A673 (cell line): ENCODE measurements around the gene APBA1. TPM values are rescaled to one million over a fixed set of nuclear protein-coding genes. Genes with fewer than 3 reads are reported as not detected.

ENCODE experiments used
- BruUV-seq: library from RNA; stranded (reverse); fragments of 400-500 nt; replicated peaks from 2 replicates; lab custom pipeline; 2021; lab: Mats Ljungman, UMichigan
- CTCF ChIA-PET: fragments of 300-600 bp; sonication (Branson Sonifier 250); formaldehyde crosslinking; loops from one replicate; lab custom pipeline; 2022; ENCODE audit warnings: antibody characterized with exemption; lab: Charles Lee
- POLR2A ChIA-PET: fragments of 300-600 bp; sonication (Branson Sonifier 250); formaldehyde crosslinking; loops from one replicate; lab custom pipeline; 2022; ENCODE audit warnings: antibody characterized with exemption; ENCODE audit not compliant: low non-redundant PET; lab: Charles Lee
- DNase-seq: peaks from one replicate; pipeline ENCODE4 v3.0.0-alpha.2; 2015; ENCODE audit warnings: low spot score
- H3K27ac ChIP-seq: fragments of 200-600 bp; sonication (generic); 2 replicates; pipeline ENCODE4 v1.5.1; 2016; ENCODE audit warnings: mixed run types, low read depth, mild to moderate bottlenecking, mixed read lengths, antibody characterized with exemption, low read length; ENCODE audit not compliant: poor library complexity, severe bottlenecking
- H3K27me3 ChIP-seq: fragments of 200-600 bp; sonication (generic); replicated peaks from 2 replicates; pipeline ENCODE4 v1.6.1; 2017; ENCODE audit warnings: mixed run types, low read depth, mild to moderate bottlenecking, mixed read lengths, antibody characterized with exemption, low read length; ENCODE audit not compliant: insufficient read depth, poor library complexity
- H3K36me3 ChIP-seq: fragments of 200-600 bp; sonication (generic); 2 replicates; pipeline ENCODE4 v1.6.1; 2016; ENCODE audit warnings: mixed run types, mild to moderate bottlenecking, mixed read lengths, antibody characterized with exemption, low read length; ENCODE audit not compliant: insufficient read depth, poor library complexity, severe bottlenecking
- H3K4me1 ChIP-seq: fragments of 200-600 bp; sonication (generic); 2 replicates; pipeline ENCODE4 v1.6.1; 2017; ENCODE audit warnings: mixed run types, mild to moderate bottlenecking, mixed read lengths, antibody characterized with exemption, low read length; ENCODE audit not compliant: insufficient read depth, poor library complexity, severe bottlenecking
- H3K4me3 ChIP-seq: fragments of 200-600 bp; sonication (generic); 2 replicates; pipeline ENCODE4 v1.5.1; 2016; ENCODE audit warnings: low read depth, mixed run types, mild to moderate bottlenecking, mixed read lengths, low read length; ENCODE audit not compliant: poor library complexity, severe bottlenecking
- H3K9me3 ChIP-seq: fragments of 200-600 bp; sonication (generic); 2 replicates; pipeline ENCODE4 v1.6.1; 2016; ENCODE audit warnings: mixed run types, low read depth, mild to moderate bottlenecking, mixed read lengths, antibody characterized with exemption, low read length; ENCODE audit not compliant: poor library complexity, severe bottlenecking
- CTCF ChIP-seq: fragments of 300-800, 200-600 bp; sonication (generic); conservative IDR thresholded peaks from 2 replicates; pipeline ENCODE4 v1.5.1; 2017; ENCODE audit warnings: low read depth, mild to moderate bottlenecking, antibody characterized with exemption, low read length, moderate library complexity, mixed read lengths
- EZH2 ChIP-seq: fragments of 200-600 bp; sonication (generic); IDR thresholded peaks from 2 replicates; pipeline ENCODE4 v1.6.1; 2017; ENCODE audit warnings: borderline replicate concordance, low read depth, mild to moderate bottlenecking, mixed read lengths, antibody characterized with exemption, low read length; ENCODE audit not compliant: poor library complexity, severe bottlenecking
- intact Hi-C: fragments of 100-400 bp; cut with micrococcal nuclease; formaldehyde crosslinking; loops from one replicate; pipeline ENCODE4 v1.10.0; 2022; ENCODE audit not compliant: unreplicated experiment
- total RNA-seq: library from RNA; stranded (reverse); gene quantifications from 2 replicates; pipeline ENCODE4 v1.2.3, GENCODE V29; 2021

APBA1 gene
- total RNA-seq, 1 experiment from 2014 or later = 0.13 TPM

GRCh38 chr9:69504058-69504457 lies 168.1 kb downstream of the APBA1 start:
- H3K4me3 ChIP-seq = no peak overlapping the region
- ChIA-PET POLR2A (no interaction called here), CTCF (no interaction called here)
- no peaks in the 10 kb centered on the region for H3K9me3 ChIP-seq
- H3K36me3 ChIP-seq = no peaks in the 10 kb centered on the region
- H3K27me3 ChIP-seq = peaks cover 32% of the 10 kb centered on the region
- no peaks in the 10 kb centered on the region for H3K4me1 ChIP-seq
- no TSS peak for BruUV-seq
- no peak overlapping the region for H3K27ac ChIP-seq
- intact Hi-C loops = no loop called here
- no peak for DNase-seq
- TF ChIP-seq EZH2 (no peak), CTCF (no peak)

- no TSS peak for BruUV-seq
- TF ChIP-seq EZH2 (no peak), CTCF (no peak)
These were observed 169.4 kb downstream of the APBA1 start for GRCh38 chr9:69502671-69503301.

GRCh38 chr9:69500896-69501295 lies 171.3 kb downstream of the APBA1 start:
- Histone ChIP-seq H3K4me1 (no peaks in the 10 kb centered on the region), H3K9me3 (no peaks in the 10 kb centered on the region), H3K36me3 (no peaks in the 10 kb centered on the region), H3K27ac (no peak overlapping the region), H3K4me3 (no peak overlapping the region), H3K27me3 (peaks cover 38% of the 10 kb centered on the region)
- intact Hi-C loops = no loop called here
- DNase-seq = no peak
- ChIA-PET POLR2A (no interaction called here), CTCF (no interaction called here)
- TF ChIP-seq EZH2 (no peak), CTCF (no peak)
- no TSS peak for BruUV-seq

More at GRCh38 chr9:69502671-69503301, 169.4 kb downstream of the APBA1 start:
- Histone ChIP-seq H3K36me3 (no peaks in the 10 kb centered on the region), H3K27ac (no peak overlapping the region), H3K4me3 (no peak overlapping the region), H3K4me1 (no peaks in the 10 kb centered on the region), H3K27me3 (peaks cover 38% of the 10 kb centered on the region), H3K9me3 (no peaks in the 10 kb centered on the region)
- DNase-seq = no peak
- ChIA-PET CTCF (no interaction called here), POLR2A (no interaction called here)
- intact Hi-C loops = no loop called here
